CD14-positive monocyte (primary cell): Measurements from ENCODE around the gene ANKS6. TPM values are rescaled to one million over a fixed set of nuclear protein-coding genes. Genes with fewer than 3 reads are reported as not detected.
A peak's percentile ranks its signal among the peaks of the same experiment; 100 is the strongest.

ENCODE experiments used
- DNase-seq, 3 donors: peaks; one replicate each; pipeline ENCODE4 v3.0.0-alpha.2; 2011 to 2022
- H2AFZ ChIP-seq: 2 replicates; pipeline ENCODE4 v1.6.0; 2012; ENCODE audit warnings: mild to moderate bottlenecking, low read depth, low read length, inconsistent platforms; ENCODE audit not compliant: insufficient read depth, poor library complexity, severe bottlenecking
- H3K27ac ChIP-seq, 2 donors: 1 replicate in 1 of 2; 2 replicates in 1 of 2; pipeline ENCODE4 v1.5.1; 2012 to 2013; ENCODE audit warnings: low read length in 2 of 2, control low read depth in 1 of 2, inconsistent platforms in 1 of 2, low read depth in 1 of 2, mild to moderate bottlenecking in 1 of 2
- H3K27me3 ChIP-seq, 2 donors: one replicate each; pipeline versions ENCODE4 v1.6.0 to v1.6.1; 2011 to 2013; ENCODE audit warnings: low read length in 2 of 2; ENCODE audit not compliant: control insufficient read depth in 2 of 2, insufficient read depth in 2 of 2
- H3K36me3 ChIP-seq, 2 donors: replicated peaks in 1 of 2; 1 replicate in 1 of 2; 2 replicates in 1 of 2; pipeline versions ENCODE4 v1.5.1 to v1.6.1; 2012 to 2013; ENCODE audit warnings: low read length in 2 of 2, control low read depth in 1 of 2, inconsistent platforms in 1 of 2, mild to moderate bottlenecking in 1 of 2; ENCODE audit not compliant: insufficient read depth in 2 of 2, control insufficient read depth in 1 of 2
- H3K4me1 ChIP-seq, 2 donors: 1 replicate in 1 of 2; 2 replicates in 1 of 2; pipeline versions ENCODE4 v1.5.1 to v1.6.1; 2012 to 2013; ENCODE audit warnings: low read length in 2 of 2, control low read depth in 1 of 2, inconsistent platforms in 1 of 2, mild to moderate bottlenecking in 1 of 2, moderate library complexity in 1 of 2; ENCODE audit not compliant: insufficient read depth in 2 of 2, control insufficient read depth in 1 of 2
- H3K4me2 ChIP-seq: replicated peaks from 2 replicates; pipeline ENCODE3; 2012; ENCODE audit warnings: low read length, moderate library complexity, mild to moderate bottlenecking; ENCODE audit not compliant: poor library complexity, severe bottlenecking; ENCODE audit errors: extremely low read depth
- H3K4me3 ChIP-seq, 3 experiments: fragments of 200-600 bp in 1 of 3; sonication (generic) in 1 of 3; replicated peaks in 1 of 3; 1 replicate in 2 of 3; 2 replicates in 1 of 3; pipeline ENCODE4 v1.5.1; 2011 to 2013; ENCODE audit warnings: low read length in 3 of 3, mild to moderate bottlenecking in 3 of 3, control low read depth in 2 of 3, low read depth in 2 of 3, inconsistent platforms in 1 of 3, moderate library complexity in 1 of 3
- H3K79me2 ChIP-seq: 2 replicates; pipeline ENCODE4 v1.6.0; 2012; ENCODE audit warnings: mild to moderate bottlenecking, control low read depth, inconsistent platforms, low read length, moderate library complexity; ENCODE audit not compliant: insufficient read depth
- H3K9ac ChIP-seq: 2 replicates; pipeline ENCODE4 v1.6.0; 2017; ENCODE audit warnings: low read length, mild to moderate bottlenecking; ENCODE audit not compliant: insufficient read depth, poor library complexity, severe bottlenecking
- H3K9me3 ChIP-seq, 2 donors: replicated peaks in 1 of 2; 1 replicate in 1 of 2; 2 replicates in 1 of 2; pipeline versions ENCODE4 v1.5.1 to v1.6.1; 2012 to 2013; ENCODE audit warnings: low read length in 2 of 2, control low read depth in 1 of 2; ENCODE audit not compliant: control insufficient read depth in 1 of 2, insufficient read depth in 1 of 2
- H4K20me1 ChIP-seq: 2 replicates; pipeline ENCODE4 v1.6.0; 2012; ENCODE audit warnings: mild to moderate bottlenecking, low read length, control low read depth, moderate library complexity; ENCODE audit not compliant: insufficient read depth
- H3K27ac Mint-ChIP-seq, 7 donors: one replicate each; pipeline ENCODE4 v1.8.0; 2020; ENCODE audit warnings: mild to moderate bottlenecking in 7 of 7, mixed read lengths in 7 of 7, moderate library complexity in 6 of 7, inconsistent platforms in 2 of 7
- H3K27me3 Mint-ChIP-seq, 3 donors: one replicate each; pipeline ENCODE4 v1.8.0; 2021 to 2022; ENCODE audit warnings: low read depth in 3 of 3, mild to moderate bottlenecking in 3 of 3, mixed read lengths in 3 of 3, moderate library complexity in 3 of 3, inconsistent platforms in 1 of 3
- H3K36me3 Mint-ChIP-seq, 2 donors: one replicate each; pipeline ENCODE4 v1.8.0; 2020; ENCODE audit warnings: mixed read lengths in 2 of 2, inconsistent platforms in 1 of 2, mild to moderate bottlenecking in 1 of 2
- H3K4me1 Mint-ChIP-seq: one replicate; pipeline ENCODE4 v1.8.0; 2020; ENCODE audit warnings: mild to moderate bottlenecking, mixed read lengths
- H3K4me3 Mint-ChIP-seq, 2 donors: one replicate each; pipeline ENCODE4 v1.8.0; 2020; ENCODE audit warnings: mild to moderate bottlenecking in 2 of 2, mixed read lengths in 2 of 2, moderate library complexity in 1 of 2
- H3K9me3 Mint-ChIP-seq, 7 donors: one replicate each; pipeline ENCODE4 v1.8.0; 2020 to 2022; ENCODE audit warnings: mixed read lengths in 7 of 7, mild to moderate bottlenecking in 6 of 7, moderate library complexity in 6 of 7, inconsistent platforms in 2 of 7
- CTCF ChIP-seq: fragments of 200-600 bp; IDR thresholded peaks from one replicate; pipeline ENCODE4 v1.8.0; 2022; ENCODE audit warnings: antibody characterized with exemption, mild to moderate bottlenecking
- WGBS: methylation state at CpG from one replicate; pipeline ENCODE4 v1.1.5; 2013; ENCODE audit warnings: missing lambda C conversion rate; ENCODE audit not compliant: insufficient coverage; 5-methylcytosine and 5-hydroxymethylcytosine counted together
- intact Hi-C, 2 donors: fragments of 100-400 bp; cut with micrococcal nuclease; formaldehyde crosslinking; loops; one replicate each; pipeline versions ENCODE4 v1.15.0 to v1.15.1; 2023
- polyA plus RNA-seq, 3 donors: library from polyadenylated mRNA; depleted of rRNA in 1 of 3; unstranded in 2 of 3; stranded (reverse) in 1 of 3; fragments of 300-500 nt in 2 of 3; fragments of >200 nt in 1 of 3; fragmentation: Illumina TruSeq in 2 of 3; gene quantifications; 1 replicate in 2 of 3; 2 replicates in 1 of 3; pipeline ENCODE4 v1.2.3, GENCODE V29; 2012 to 2021

ANKS6 gene
- polyA plus RNA-seq, 3 donors: 0.20 to 1.5 (median 0.56) TPM

GRCh38 chr9:98736226-98736625 lies 60.1 kb downstream of the ANKS6 start:
- no peaks in the 10 kb centered on the region for H3K9me3 ChIP-seq
- H3K27me3 ChIP-seq: no peaks in the 10 kb centered on the region
- peaks cover 0 to 12% (median 4%) of the 10 kb centered on the region in 7 donors for H3K9me3 Mint-ChIP-seq
- H3K4me3 ChIP-seq: no peak overlapping the region
- peaks cover 0 to 2% (median 1%) of the 10 kb centered on the region in 3 donors for H3K27me3 Mint-ChIP-seq
- H3K36me3 ChIP-seq: no peaks in the 10 kb centered on the region
- no peaks in the 10 kb centered on the region for H3K4me1 Mint-ChIP-seq
- intact Hi-C loops: no loop called here
- H3K79me2 ChIP-seq: no peaks in the 10 kb centered on the region
- 85% methylated on average over 10 of the region's 12 CpGs for WGBS
- no peak overlapping the region for H3K4me3 Mint-ChIP-seq
- H3K4me1 ChIP-seq: no peaks in the 10 kb centered on the region
- no peak overlapping the region for H3K4me2 ChIP-seq
- H3K9ac ChIP-seq: no peak overlapping the region
- DNase-seq: no peak
- no peaks in the 10 kb centered on the region for H4K20me1 ChIP-seq
- no peak overlapping the region for H3K27ac ChIP-seq
- no peaks in the 10 kb centered on the region for H3K36me3 Mint-ChIP-seq
- no peak overlapping the region for H2AFZ ChIP-seq
- no peak for TF ChIP-seq CTCF
- H3K27ac Mint-ChIP-seq: peak overlapping the region in 1 of 7 donors; percentile 68

GRCh38 chr9:98732801-98733200 lies 63.6 kb downstream of the ANKS6 start:
- Histone ChIP-seq H3K4me2 (no peak overlapping the region), H4K20me1 (no peaks in the 10 kb centered on the region), H3K9ac (no peak overlapping the region), H3K36me3 (no peaks in the 10 kb centered on the region), H3K4me1 (no peaks in the 10 kb centered on the region), H3K27ac (no peak overlapping the region), H3K79me2 (no peaks in the 10 kb centered on the region), H3K9me3 (no peaks in the 10 kb centered on the region), H3K4me3 (no peak overlapping the region), H2AFZ (no peak overlapping the region), H3K27me3 (no peaks in the 10 kb centered on the region)
- TF ChIP-seq CTCF: no peak
- no peak overlapping the region for H3K4me3 Mint-ChIP-seq
- H3K36me3 Mint-ChIP-seq: no peaks in the 10 kb centered on the region
- peaks cover 0 to 2% (median 0%) of the 10 kb centered on the region in 7 donors for H3K9me3 Mint-ChIP-seq
- 94% methylated on average over 9 of the region's 9 CpGs for WGBS
- no peak for DNase-seq
- H3K27me3 Mint-ChIP-seq: peaks cover 1 to 8% (median 2%) of the 10 kb centered on the region in 3 donors
- intact Hi-C loops: no loop called here
- peak overlapping the region in 1 of 7 donors; percentile 37 for H3K27ac Mint-ChIP-seq
- H3K4me1 Mint-ChIP-seq: peaks cover 7% of the 10 kb centered on the region
